ENCODE results near the gene STK40.

Gene STK40

GRCh38 chr1:36398370-36398977 lies 12.8 kb upstream of the STK40 start:
- DNase-seq (ENCODE audit: low read depth) = no peak

DNA sequence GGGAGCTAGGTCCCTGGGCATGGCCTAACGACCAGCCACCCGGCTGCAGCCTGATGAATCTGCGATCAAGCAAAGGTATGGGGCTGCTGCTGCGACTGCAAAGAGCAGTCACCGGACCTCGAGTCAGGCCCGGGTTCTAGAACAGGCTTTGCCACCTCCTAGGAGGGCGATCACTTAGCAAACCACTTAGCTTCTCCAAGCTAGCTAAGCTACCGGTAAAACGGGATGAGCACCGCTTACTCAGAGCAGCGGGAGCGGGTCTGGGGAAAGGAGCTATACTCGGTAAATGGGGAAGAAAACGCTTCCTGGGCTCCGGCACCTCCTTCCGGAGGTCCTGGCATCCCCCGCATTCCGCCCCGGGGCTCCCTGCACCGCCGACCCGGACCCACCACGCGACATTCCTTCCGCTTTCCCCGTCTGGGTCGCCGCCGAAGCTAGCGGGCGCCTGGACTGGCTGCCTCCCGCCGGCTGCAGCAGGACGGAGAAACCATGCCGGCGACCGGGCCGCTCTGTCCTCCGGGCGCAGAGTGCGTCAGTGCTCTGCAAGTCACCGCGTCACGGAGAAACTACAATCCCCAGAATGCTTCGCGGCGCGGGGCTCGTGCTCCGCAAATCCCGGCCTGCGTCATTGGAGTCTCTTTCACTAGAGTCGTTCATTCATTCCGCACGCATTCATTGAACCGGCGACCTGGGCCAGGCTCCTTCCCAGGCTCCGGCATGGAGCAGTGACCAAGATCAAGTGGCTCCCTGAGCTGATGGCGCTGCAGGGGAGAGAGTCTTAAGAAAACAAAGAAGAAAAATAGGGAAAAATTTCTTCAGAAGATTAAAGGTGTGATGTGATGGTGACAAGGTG lies 11.9 kb upstream of the STK40 start, which contains the start of gene LSM10:
Gene LSM10, minus strand, starts transcription at position 531 of the 853 bp plus-strand sequence. CDS start 3,779 bp downstream, outside the sequence.
- DNase-seq (ENCODE audit: low read depth) = peak; percentile 87

DNA sequence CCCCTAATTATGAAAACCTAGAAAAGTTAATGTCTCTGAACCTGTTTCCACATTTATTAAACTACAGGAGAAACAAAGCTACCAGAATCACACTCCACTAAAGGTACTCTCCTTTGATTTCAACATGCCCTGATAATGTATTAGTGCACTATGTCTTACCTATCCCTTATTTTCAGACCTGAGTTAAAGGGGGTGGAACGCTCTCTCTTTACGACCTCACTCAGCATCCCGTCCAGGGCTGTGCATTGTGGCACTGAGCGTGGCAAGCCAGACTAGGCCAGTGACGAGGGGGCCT lies 11.3 kb upstream of the STK40 start:
- DNase-seq (ENCODE audit: low read depth) = no peak

DNA sequence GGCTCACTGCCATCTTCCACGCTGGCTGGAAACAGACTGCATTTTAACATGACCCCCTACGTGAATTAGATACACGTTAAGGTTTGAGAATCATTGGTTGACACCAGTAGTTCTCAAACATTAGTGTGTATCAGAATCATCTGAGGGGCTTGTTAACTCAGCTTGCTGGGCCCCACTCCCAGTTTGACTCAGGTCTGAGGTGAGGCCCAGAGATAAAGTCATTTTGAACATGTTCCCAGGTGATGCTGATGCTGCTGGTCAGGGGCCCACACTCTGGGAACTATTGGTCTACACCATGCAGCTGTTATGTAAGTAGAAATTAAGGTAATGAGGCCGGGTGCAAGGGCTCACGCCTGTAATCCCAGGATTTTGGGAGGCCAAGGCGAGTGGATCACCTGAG lies 10.6 kb upstream of the STK40 start:
- DNase-seq (ENCODE audit: low read depth) = no peak

GRCh38 chr1:36393686-36394085 lies 8.0 kb upstream of the STK40 start:
- no peak for DNase-seq (ENCODE audit: low read depth)

DNA sequence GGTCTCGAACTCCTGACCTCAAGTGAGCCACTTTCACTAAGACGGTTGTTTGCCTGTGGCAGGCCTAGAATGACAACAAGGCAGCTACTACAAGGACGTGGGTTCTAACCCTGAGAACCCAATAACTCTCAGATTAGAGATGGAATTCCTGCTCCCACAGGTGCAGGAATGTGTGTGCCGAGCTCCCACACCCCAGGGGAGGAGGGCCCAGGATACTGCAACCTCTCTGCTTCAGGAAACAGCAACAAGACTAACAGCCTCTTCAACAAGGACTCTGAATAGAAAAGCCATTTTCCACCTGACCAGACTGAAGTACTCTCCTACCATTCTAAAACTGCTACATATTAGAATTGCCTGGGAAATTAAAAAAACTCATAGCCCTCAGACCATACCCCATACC lies 7.1 kb upstream of the STK40 start:
- DNase-seq (ENCODE audit: low read depth) = no peak

- no peak for DNase-seq (ENCODE audit: low read depth)
Observed at GRCh38 chr1:36391271-36391670, 5.5 kb upstream of the STK40 start.

DNA sequence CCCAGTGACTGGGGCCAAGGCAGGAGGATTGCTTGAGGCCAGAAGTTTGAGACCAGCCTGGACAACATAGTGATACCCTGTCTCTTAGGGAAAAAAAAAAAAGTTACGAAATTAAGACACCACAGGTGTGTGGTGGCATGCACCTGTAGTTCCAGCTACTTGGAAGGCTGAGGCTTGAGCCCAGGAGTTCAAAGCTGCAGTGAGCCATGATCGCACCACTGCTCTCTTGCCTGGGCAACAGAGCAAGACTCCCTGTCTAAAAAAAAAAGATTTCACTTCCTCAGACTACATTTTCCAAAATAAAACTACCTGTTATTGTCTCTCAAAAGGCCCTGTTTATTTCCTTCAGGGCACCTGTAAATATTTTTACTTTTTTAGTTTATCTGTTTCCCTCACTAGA lies 4.7 kb upstream of the STK40 start:
- no peak for DNase-seq (ENCODE audit: low read depth)

DNA sequence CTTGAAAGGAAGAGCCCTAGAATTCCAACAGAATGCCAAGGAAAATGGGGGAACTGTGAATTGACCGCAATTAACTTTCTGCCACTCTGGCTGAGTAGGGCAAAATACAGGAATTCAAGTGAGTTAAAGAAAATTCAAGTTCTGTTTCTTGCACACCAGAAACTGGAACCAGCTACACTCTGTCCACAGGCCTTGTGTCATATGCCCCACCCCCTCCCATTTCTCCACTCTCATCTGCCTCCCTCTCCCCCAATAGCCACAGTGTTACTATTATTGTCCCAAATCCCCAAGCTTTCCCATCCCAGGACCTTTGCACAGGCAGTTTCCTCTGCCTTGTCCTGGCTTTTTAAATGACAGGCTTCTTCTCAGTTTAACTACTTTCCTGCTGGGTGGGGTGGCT lies 4.3 kb upstream of the STK40 start:
- DNase-seq (ENCODE audit: low read depth) = no peak

GRCh38 chr1:36389261-36389660 lies 3.5 kb upstream of the STK40 start:
- DNase-seq (ENCODE audit: low read depth) = no peak

DNA sequence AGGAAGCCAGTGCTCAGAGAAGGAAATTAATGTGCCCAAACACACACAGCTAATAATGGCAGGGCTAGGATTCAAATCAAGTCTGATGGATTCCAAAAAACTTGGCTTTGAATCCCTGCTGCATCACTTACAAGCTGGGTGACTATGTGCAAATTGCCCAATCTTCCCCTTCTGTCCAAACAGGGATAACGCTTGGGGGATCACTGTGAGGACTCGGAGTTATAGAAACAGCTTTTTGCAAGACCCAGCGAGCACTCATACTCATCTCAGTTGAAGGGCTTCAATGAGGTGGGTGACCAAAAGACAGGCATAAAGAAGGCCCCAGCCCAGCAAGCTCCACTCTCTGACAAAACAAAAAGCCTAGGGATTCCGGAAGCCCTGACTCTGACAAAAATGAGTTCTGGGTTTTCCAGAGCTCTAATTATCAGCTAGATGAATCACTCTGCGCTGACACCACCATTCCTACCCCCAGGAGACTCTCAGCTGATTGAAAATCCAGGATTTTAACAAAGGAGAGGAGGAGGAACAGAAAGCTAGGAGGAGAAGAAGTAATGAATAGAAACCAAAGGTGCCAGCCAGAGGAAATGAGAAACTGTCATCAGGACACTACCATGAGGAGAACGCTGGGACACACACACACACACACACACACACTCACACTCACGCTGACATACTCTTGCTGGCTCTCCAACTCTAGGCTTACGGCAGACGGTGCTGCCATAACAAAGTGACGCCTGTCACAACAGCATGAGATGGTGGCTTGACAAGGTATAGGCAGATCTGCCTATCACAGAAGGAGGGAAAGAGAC lies 1.6 kb upstream of the STK40 start:
- DNase-seq (ENCODE audit: low read depth) = no peak

DNA sequence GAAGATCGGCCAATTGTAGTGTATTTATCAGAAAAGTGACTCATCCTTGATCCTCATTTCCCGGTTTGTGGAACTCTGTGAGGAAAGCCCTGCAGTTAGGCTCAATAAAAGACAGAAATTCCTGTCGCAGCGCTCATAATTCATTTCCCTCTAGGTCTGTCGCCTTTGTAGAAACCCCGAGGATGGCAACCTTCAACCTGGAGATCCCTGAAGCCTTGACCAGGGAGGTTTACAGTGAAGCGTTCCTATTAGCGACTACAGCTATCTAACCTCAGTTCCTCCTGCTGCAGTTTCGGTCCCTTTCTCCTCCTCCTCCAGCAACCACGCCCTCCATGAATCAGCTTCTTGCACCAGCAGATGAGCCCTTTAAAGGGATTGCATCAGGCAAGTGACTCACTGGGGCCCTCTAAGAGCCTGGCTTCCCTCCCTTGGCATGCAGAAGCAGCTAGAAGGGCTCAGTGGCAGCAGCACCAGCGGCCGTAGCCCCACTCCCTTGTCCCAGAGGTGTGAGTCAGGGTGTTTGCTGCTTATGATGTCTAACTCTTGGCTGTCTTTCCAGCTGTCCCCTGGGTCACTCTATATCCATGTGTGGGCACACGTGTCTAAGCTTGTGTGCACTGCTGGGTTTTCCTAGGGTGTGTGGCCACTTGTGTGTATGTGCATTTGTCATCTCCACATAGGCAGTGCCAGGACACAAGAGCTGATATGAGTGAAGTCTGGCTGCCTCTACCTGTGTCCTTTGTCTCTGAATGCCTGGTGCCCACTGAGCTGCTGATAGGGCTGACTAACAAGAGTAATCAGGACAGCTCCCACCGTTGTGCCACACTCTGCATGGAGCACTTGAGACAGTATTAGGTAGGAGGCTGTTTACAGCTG lies 779 bp upstream of the STK40 start:
- DNase-seq (ENCODE audit: low read depth) = peak; percentile 86

GRCh38 chr1:36384542-36385409 lies 948 bp downstream of the STK40 start:
- DNase-seq (ENCODE audit: low read depth) = no peak

DNA sequence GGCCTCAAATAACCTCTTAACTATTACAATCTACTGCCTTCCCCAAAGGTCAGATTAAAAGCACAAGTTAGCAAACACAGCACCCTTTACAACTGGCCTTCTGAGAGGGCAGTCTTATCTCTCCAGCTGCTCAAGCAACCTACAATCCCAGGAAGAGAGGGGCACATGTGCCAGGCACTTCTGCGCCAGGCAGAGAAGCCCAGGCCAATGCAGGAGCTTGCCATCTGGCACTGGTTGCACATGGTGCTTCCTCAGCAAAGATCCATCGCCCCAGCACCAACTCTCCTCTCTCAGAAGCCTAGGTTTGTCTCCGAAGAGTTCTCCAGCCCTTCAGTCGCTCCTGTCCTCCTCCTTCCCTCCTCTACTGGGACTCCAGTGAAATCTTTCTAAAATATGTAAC lies 2.5 kb downstream of the STK40 start:
- no peak for DNase-seq (ENCODE audit: low read depth)

DNA sequence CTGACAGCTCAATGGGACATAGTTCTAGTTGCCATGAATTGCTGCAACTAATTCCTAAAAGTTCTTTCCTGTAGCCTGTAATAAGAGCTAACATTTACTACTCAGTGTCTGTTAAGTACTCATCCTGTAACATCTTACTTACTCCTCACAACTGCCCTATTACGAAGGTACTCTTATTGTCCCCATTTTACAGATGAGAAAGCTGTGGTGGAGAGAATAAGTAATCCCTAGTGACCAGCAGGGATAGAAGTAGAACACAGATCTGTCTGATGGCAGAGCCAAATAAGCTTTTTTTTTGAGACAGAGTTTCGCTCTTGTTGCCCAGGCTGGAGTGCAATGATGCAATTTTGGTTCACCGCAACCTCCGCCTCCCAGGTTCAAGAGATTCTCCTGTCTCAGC lies 3.1 kb downstream of the STK40 start:
- no peak for DNase-seq (ENCODE audit: low read depth)

GRCh38 chr1:36382231-36382630 lies 3.5 kb downstream of the STK40 start:
- no peak for DNase-seq (ENCODE audit: low read depth)

DNA sequence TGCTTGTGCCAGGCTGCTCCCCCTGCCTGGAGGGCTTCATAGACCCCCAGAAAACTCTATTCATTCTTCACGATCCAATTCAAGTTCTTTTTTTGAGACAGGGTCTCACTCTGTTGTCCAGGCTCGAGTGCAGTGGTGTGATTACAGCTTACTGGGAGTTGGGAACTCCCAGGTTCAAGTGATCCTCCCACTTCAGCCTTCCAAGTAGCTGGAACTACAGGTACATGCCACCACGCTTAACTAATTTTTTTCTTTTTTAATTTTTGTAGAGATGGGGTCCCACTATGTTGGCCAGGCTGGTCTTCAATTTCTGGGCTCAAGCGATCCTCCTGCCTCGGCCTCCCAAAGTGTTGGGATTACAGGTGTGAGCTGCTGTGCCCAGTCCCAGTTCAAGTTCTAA lies 4.3 kb downstream of the STK40 start:
- DNase-seq (ENCODE audit: low read depth) = no peak

GRCh38 chr1:36380782-36381181 lies 4.9 kb downstream of the STK40 start:
- DNase-seq (ENCODE audit: low read depth) = no peak

- no peak for DNase-seq (ENCODE audit: low read depth)
Observed at GRCh38 chr1:36380143-36380619, 5.5 kb downstream of the STK40 start.

DNA sequence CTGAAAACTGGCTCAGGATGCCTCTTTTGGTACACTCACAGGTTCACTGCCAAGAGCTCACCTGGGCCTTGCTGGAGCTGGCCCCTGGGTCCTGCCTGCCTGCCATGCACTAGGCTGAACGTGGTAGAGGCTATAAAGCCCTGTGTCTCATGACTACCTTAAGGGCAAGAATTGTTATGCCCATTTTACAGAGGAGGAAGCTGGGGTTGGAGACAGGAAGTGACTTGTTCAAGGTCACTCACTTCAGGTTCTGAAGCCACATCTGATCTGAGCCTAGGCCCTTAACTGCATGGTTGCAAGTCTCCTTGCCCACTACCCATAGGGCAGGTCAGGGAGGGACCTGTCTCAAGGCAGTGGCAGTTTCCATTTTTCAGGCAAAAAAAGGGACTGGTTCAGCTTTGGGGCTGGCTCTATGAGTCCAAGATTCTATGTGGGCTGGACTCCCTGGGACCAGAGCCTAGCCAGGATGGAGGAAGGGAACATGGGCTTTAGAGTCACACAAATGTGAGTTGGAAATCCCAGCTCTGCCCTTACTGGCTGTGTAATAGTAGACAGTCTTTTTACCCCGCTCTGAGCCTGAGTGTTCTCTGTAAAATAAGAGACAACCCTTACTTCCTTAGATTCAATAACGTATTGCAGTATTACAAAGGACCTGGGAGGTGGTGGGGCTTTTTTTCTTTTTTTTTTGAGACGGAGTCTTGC lies 7.8 kb downstream of the STK40 start:
- DNase-seq (ENCODE audit: low read depth) = no peak
